ENCODE data around the gene ZNF892.
"Not testable (repeated sequence)": the region's sequence is repeated elsewhere in the genome, so short reads cannot be mapped to it uniquely, and the experiment has no call there.

ZNF892 gene

GRCh38 chr2:95232232-95232631, 24.9 kb downstream of the ZNF892 start:
- DNase-seq = no peak

- DNase-seq = no peak
Measured at GRCh38 chr2:95234286-95234785, 27.0 kb downstream of the ZNF892 start.

GRCh38 chr2:95234816-95235215, 27.5 kb downstream of the ZNF892 start:
- no peak for DNase-seq

- no peak for DNase-seq
Measured at GRCh38 chr2:95238131-95238530, 30.8 kb downstream of the ZNF892 start.

- no peak for DNase-seq
Measured at GRCh38 chr2:95240091-95240490, 32.8 kb downstream of the ZNF892 start.

- no peak for DNase-seq
Measured at GRCh38 chr2:95240556-95240955, 33.2 kb downstream of the ZNF892 start.

GRCh38 chr2:95242084-95242483, 34.8 kb downstream of the ZNF892 start:
- DNase-seq = not testable (repeated sequence)

Measured in DMS79 treated with DMSO at 0.1 percent for 48 hours (cell line).